HepG2 (cell line): ENCODE measurements around the gene LILRB3. TPM values are rescaled to one million over a fixed set of nuclear protein-coding genes. Genes with fewer than 3 reads are reported as not detected.

Experiments
- ATAC-seq: fragments of 200-7000 bp; cut with Tn5 transposase; 3 replicates; pipeline ENCODE4 v1.9.1; 2020; ENCODE audit warnings: mild to moderate bottlenecking, moderate library complexity
- BruUV-seq: library from RNA; stranded (reverse); fragments of 400-500 nt; replicated peaks from 2 replicates; lab custom pipeline; 2021; lab: Mats Ljungman, UMichigan
- CTCF ChIA-PET: fragments of 300-600 bp; formaldehyde crosslinking; extraction: SDS; loops from one replicate; lab custom pipeline; 2021; ENCODE audit warnings: low total read pairs, inconsistent platforms, low intra/inter-chr PET ratio; lab: Yijun Ruan, JAX
- POLR2A ChIA-PET: fragments of 350-600 bp; sonication (Branson Sonifier 250); formaldehyde crosslinking; loops from one replicate; lab custom pipeline; 2020; ENCODE audit warnings: antibody characterized with exemption, inconsistent platforms; lab: Yijun Ruan, JAX
- DNase-seq: peaks from one replicate; pipeline ENCODE4 v3.0.0-alpha.2; 2015; ENCODE audit warnings: low spot score
- FAIRE-seq: peaks from 3 replicates; lab custom pipeline; 2011; peaks lifted over from hg19 to GRCh38; lab: Jason Lieb, UNC
- H2AFZ ChIP-seq: one replicate; pipeline ENCODE4 v1.6.1; 2011; ENCODE audit warnings: low read length, inconsistent platforms
- H3K27ac ChIP-seq: fragments of 300-600 bp; 3 replicates; pipeline ENCODE4 v1.8.0; 2011; ENCODE audit warnings: mixed run types, mild to moderate bottlenecking, mixed read lengths, low read length, inconsistent platforms; ENCODE audit not compliant: insufficient read depth; ENCODE audit errors: extremely low read length
- H3K27me3 ChIP-seq, 2 experiments: fragments of 200-600 bp in 1 of 2; 2 replicates in 1 of 2; 3 replicates in 1 of 2; pipeline versions ENCODE4 v1.6.0 to v1.8.0; 2011; ENCODE audit warnings: low read length in 2 of 2, mild to moderate bottlenecking in 2 of 2, moderate library complexity in 2 of 2, inconsistent platforms in 1 of 2; ENCODE audit not compliant: insufficient read depth in 2 of 2, control insufficient read depth in 1 of 2
- H3K36me3 ChIP-seq, 2 experiments: fragments of 200-600 bp in 1 of 2; replicated peaks in 1 of 2; 2 replicates in 1 of 2; 3 replicates in 1 of 2; pipeline versions ENCODE4 v1.5.1 to v1.8.0; 2011; ENCODE audit warnings: low read length in 2 of 2, inconsistent platforms in 1 of 2; ENCODE audit not compliant: insufficient read depth in 2 of 2, control insufficient read depth in 1 of 2
- H3K4me1 ChIP-seq: 2 replicates; pipeline ENCODE4 v1.5.1; 2012; ENCODE audit warnings: low read length, inconsistent platforms; ENCODE audit not compliant: insufficient read depth
- H3K4me2 ChIP-seq: 2 replicates; pipeline ENCODE4 v1.6.0; 2011; ENCODE audit warnings: low read depth, low read length, inconsistent platforms
- H3K4me3 ChIP-seq, 3 experiments: fragments of 200-600 bp in 1 of 3; sonication (generic), shearing (Covaris generic) in 1 of 3; replicated peaks in 1 of 3; 2 replicates each; pipeline ENCODE4 v1.5.1; 2011 to 2016; ENCODE audit warnings: low read length in 3 of 3, inconsistent platforms in 2 of 3, low read depth in 2 of 3, mild to moderate bottlenecking in 2 of 3, control low read depth in 1 of 3, mixed read lengths in 1 of 3; ENCODE audit not compliant: insufficient read depth in 1 of 3
- H3K79me2 ChIP-seq: one replicate; pipeline ENCODE4 v1.6.1; 2011; ENCODE audit warnings: low read length, inconsistent platforms; ENCODE audit not compliant: insufficient read depth
- H3K9ac ChIP-seq: 2 replicates; pipeline ENCODE4 v1.6.0; 2011; ENCODE audit warnings: mild to moderate bottlenecking, low read depth, low read length, inconsistent platforms; ENCODE audit not compliant: insufficient read depth
- H3K9me3 ChIP-seq: 2 replicates; pipeline ENCODE4 v1.5.1; 2012; ENCODE audit warnings: mild to moderate bottlenecking, low read length
- H4K20me1 ChIP-seq: 2 replicates; pipeline ENCODE4 v1.6.0; 2011; ENCODE audit warnings: inconsistent platforms, mild to moderate bottlenecking, low read length, moderate library complexity; ENCODE audit not compliant: insufficient read depth
- ARID5B ChIP-seq: IDR thresholded peaks from 2 replicates; pipeline ENCODE4 v1.4.0; 2020; ENCODE audit warnings: mild to moderate bottlenecking, missing genetic modification reagents
- CAMTA2 ChIP-seq: sonication (generic); formaldehyde crosslinking; IDR thresholded peaks from 2 replicates; pipeline ENCODE4 v1.4.0; 2020; ENCODE audit warnings: mild to moderate bottlenecking, missing genetic modification reagents, borderline replicate concordance
- CEBPB ChIP-seq: IDR thresholded peaks from 2 replicates; pipeline ENCODE4 v1.6.1; 2011; ENCODE audit warnings: low read depth, low read length, improper control_type of control experiment, borderline replicate concordance
- HDAC2 ChIP-seq: sonication (generic); formaldehyde crosslinking; IDR thresholded peaks from 2 replicates; pipeline ENCODE4 v1.4.0; 2020; ENCODE audit warnings: missing genetic modification reagents
- HINFP ChIP-seq: sonication (generic); formaldehyde crosslinking; IDR thresholded peaks from 2 replicates; pipeline ENCODE4 v1.4.0; 2020; ENCODE audit warnings: low read depth, mild to moderate bottlenecking, missing genetic modification reagents
- RXRA ChIP-seq: sonication (generic); formaldehyde crosslinking; IDR thresholded peaks from 2 replicates; pipeline ENCODE4 v1.5.1; 2020; ENCODE audit warnings: missing genetic modification reagents
- ZMAT5 ChIP-seq: sonication (generic); formaldehyde crosslinking; IDR thresholded peaks from 2 replicates; pipeline ENCODE4 v1.5.0; 2020; ENCODE audit warnings: mild to moderate bottlenecking, low read depth, missing genetic modification reagents, borderline replicate concordance
- ZMYM3 ChIP-seq: sonication (generic); formaldehyde crosslinking; IDR thresholded peaks from 2 replicates; pipeline ENCODE4 v1.5.1; 2020; ENCODE audit warnings: mild to moderate bottlenecking, missing genetic modification reagents
- ZNF18 ChIP-seq: sonication (generic); formaldehyde crosslinking; IDR thresholded peaks from 2 replicates; pipeline ENCODE4 v1.8.0; 2022; ENCODE audit warnings: mild to moderate bottlenecking, missing genetic modification reagents; ENCODE audit not compliant: insufficient replicate concordance
- ZNF430 ChIP-seq: sonication (generic); formaldehyde crosslinking; IDR thresholded peaks from 2 replicates; pipeline ENCODE4 v1.9.0; 2021; ENCODE audit warnings: mild to moderate bottlenecking, missing genetic modification reagents
- ZNF432 ChIP-seq: sonication (generic); formaldehyde crosslinking; IDR thresholded peaks from 2 replicates; pipeline ENCODE4 v1.5.0; 2020; ENCODE audit warnings: missing genetic modification reagents, mild to moderate bottlenecking, borderline replicate concordance
- ZNF7 ChIP-seq: IDR thresholded peaks from 2 replicates; pipeline ENCODE4 v1.6.1; 2016; ENCODE audit warnings: missing biosample characterization, missing genetic modification reagents
- ZNF792 ChIP-seq: IDR thresholded peaks from 2 replicates; pipeline ENCODE4 v1.6.1; 2016
- ZNF83 ChIP-seq: sonication (generic); formaldehyde crosslinking; IDR thresholded peaks from 2 replicates; pipeline ENCODE4 v1.4.0; 2020; ENCODE audit warnings: missing genetic modification reagents, mild to moderate bottlenecking, borderline replicate concordance
- ZNF883 ChIP-seq: sonication (generic); formaldehyde crosslinking; IDR thresholded peaks from 2 replicates; pipeline ENCODE4 v1.5.1; 2020; ENCODE audit warnings: mild to moderate bottlenecking, missing genetic modification reagents; ENCODE audit errors: not compliant biosample characterization
- ZSCAN21 ChIP-seq: sonication (generic); formaldehyde crosslinking; IDR thresholded peaks from 2 replicates; pipeline ENCODE4 v1.8.0; 2022; ENCODE audit warnings: mild to moderate bottlenecking, missing genetic modification reagents, moderate library complexity, borderline replicate concordance
- WGBS: methylation state at CpG from one replicate; pipeline ENCODE4 v1.1.6; 2017; ENCODE audit warnings: low lambda C conversion rate; 5-methylcytosine and 5-hydroxymethylcytosine counted together
- in situ Hi-C: cut with HindIII; loops from 2 replicates; pipeline ENCODE4 v1.10.0; 2017; ENCODE audit warnings: low pct_unique_long_range_greater_than_20kb; ENCODE audit not compliant: extremely low pct_ligation_motif_present
- intact Hi-C: fragments of 100-400 bp; cut with micrococcal nuclease; formaldehyde crosslinking; loops from one replicate; pipeline ENCODE4 v1.10.0; 2022; ENCODE audit not compliant: unreplicated experiment
- polyA plus RNA-seq, 8 experiments: library from polyadenylated mRNA; depleted of rRNA in 3 of 8; stranded (reverse) in 7 of 8; unstranded in 1 of 8; fragments of >200 nt; fragmentation: Illumina TruSeq in 4 of 8; extraction: Trizol in 4 of 8; gene quantifications; 2 replicates each; pipeline versions ENCODE4 v1.2.1 to v1.2.3, GENCODE V29; 2011 to 2016; ENCODE audit warnings: low read depth in 4 of 8, missing spikeins in 1 of 8, mixed read lengths in 1 of 8; ENCODE audit not compliant: insufficient read depth in 1 of 8
- total RNA-seq, 5 experiments: library from RNA; depleted of rRNA; stranded (reverse); fragments of >200 nt; fragmentation: Illumina TruSeq; extraction: Trizol; gene quantifications; 2 replicates each; pipeline ENCODE4 v1.2.3, GENCODE V29; 2016; ENCODE audit warnings: low read depth in 1 of 5

LILRB3 gene
- total and polyA plus RNA-seq, 2 of the 13 experiments (the other 11 are each of a cell fraction or from before 2014, with no cell fraction given): 0.22 TPM; not detected in 1

- Histone ChIP-seq H3K36me3 (peaks cover 6 to 22% of the 10 kb centered on the region in 2 experiments; a peak in 4 of 5 replicates), H3K27ac (peak within 1 kb of the TSS; percentile 96), H3K4me1 (peaks cover 40% of the 10 kb centered on the region), H2AFZ (no peak within 1 kb of the TSS), H3K9me3 (no peaks in the 10 kb centered on the region), H3K4me2 (peak within 1 kb of the TSS; percentile 95), H3K9ac (peak within 1 kb of the TSS; percentile 92), H3K4me3 (peak within 1 kb of the TSS; percentile 73 to 88 (median 74)), H4K20me1 (no peaks in the 10 kb centered on the region), H3K79me2 (peaks cover 28% of the 10 kb centered on the region), H3K27me3 (no peaks in the 10 kb centered on the region)
- BruUV-seq: no TSS peak
- no peak for DNase-seq
- ChIA-PET CTCF (interaction anchor here (2.0 kb wide), 1 partner anchor 42 kb away, joined by 7 read pairs; no protein-coding TSS in a partner anchor), POLR2A (interaction anchor here (0.6 to 4.9 kb wide), 22 partner anchors 12 to 1465 kb away, joined by 3 to 306 read pairs (median 5); partner anchors contain the start of genes CNOT3, LENG1, LENG9 and MYADM)
- intact Hi-C loops (no loop called here), in situ Hi-C loops (no loop called here)
- FAIRE-seq: no peak
- ATAC-seq: peak; percentile 67
- WGBS: 0% methylated on average over 27 of the region's 64 CpGs
- TF ChIP-seq ZMAT5 (CRISPR knock-in tag) (no peak), ZNF83 (no peak), ZNF432 (no peak), CEBPB (no peak), ZNF792 (CRISPR knock-in tag) (no peak), RXRA (no peak), HDAC2 (CRISPR knock-in tag) (0 out of 2 replicates have a peak, but pooled peaks have one; percentile 25), ZNF18 (CRISPR knock-in tag) (peak; percentile 25), ZNF7 (CRISPR knock-in tag) (no peak), CAMTA2 (no peak), HINFP (CRISPR knock-in tag) (peak; percentile 100), ZSCAN21 (CRISPR knock-in tag) (peak; percentile 50; the same call in 1 of the 2 replicates), ZMYM3 (no peak), ZNF883 (peak; percentile 65), ARID5B (CRISPR knock-in tag) (0 out of 2 replicates have a peak, but pooled peaks have one; percentile 22), ZNF430 (CRISPR knock-in tag) (0 out of 2 replicates have a peak, but pooled peaks have one; percentile 50)
These were observed 33.6 kb downstream of the LILRB3 start, which contains the start of gene MBOAT7 for GRCh38 chr19:54189145-54189734. TSS of gene MBOAT7 (minus strand) at chr19:54189580. CDS start at chr19:54188508, 1,072 bp downstream.
